HK-2 (cell line): ENCODE results near the gene CAMKMT.

Experiments
- DNase-seq: peaks from one replicate; pipeline ENCODE4 v3.0.0-alpha.2; 2018; ENCODE audit not compliant: unreplicated experiment

Gene CAMKMT

GRCh38 chr2:44741507-44741906 is 379.8 kb downstream of the CAMKMT start:
- no peak for DNase-seq

- no peak for DNase-seq
Observed at GRCh38 chr2:44742057-44742456, 380.3 kb downstream of the CAMKMT start.

GRCh38 chr2:44743473-44743872 is 381.7 kb downstream of the CAMKMT start:
- DNase-seq = no peak

- no peak for DNase-seq
Observed at GRCh38 chr2:44744961-44745892, 383.5 kb downstream of the CAMKMT start.

GRCh38 chr2:44745922-44746766 is 384.4 kb downstream of the CAMKMT start:
- DNase-seq = no peak

GRCh38 chr2:44746856-44747615 is 385.3 kb downstream of the CAMKMT start:
- no peak for DNase-seq

GRCh38 chr2:44747794-44748193 is 386.0 kb downstream of the CAMKMT start:
- no peak for DNase-seq

GRCh38 chr2:44751754-44752479 is 390.2 kb downstream of the CAMKMT start:
- no peak for DNase-seq

- DNase-seq = no peak
Observed at GRCh38 chr2:44752761-44753160, 391.0 kb downstream of the CAMKMT start.

GRCh38 chr2:44753552-44754285 is 392.0 kb downstream of the CAMKMT start:
- DNase-seq = no peak

- no peak for DNase-seq
Observed at GRCh38 chr2:44758591-44758990, 396.8 kb downstream of the CAMKMT start.

- DNase-seq = no peak
Observed at GRCh38 chr2:44759823-44760222, 398.1 kb downstream of the CAMKMT start.

GRCh38 chr2:44763275-44763782 is 401.6 kb downstream of the CAMKMT start:
- no peak for DNase-seq

GRCh38 chr2:44766220-44766619 is 404.5 kb downstream of the CAMKMT start:
- no peak for DNase-seq

GRCh38 chr2:44766777-44767176 is 405.0 kb downstream of the CAMKMT start:
- no peak for DNase-seq

- no peak for DNase-seq
Observed at GRCh38 chr2:44767691-44768090, 405.9 kb downstream of the CAMKMT start.

GRCh38 chr2:44768438-44769236 is 406.9 kb downstream of the CAMKMT start:
- no peak for DNase-seq

GRCh38 chr2:44769349-44770011 is 407.7 kb downstream of the CAMKMT start:
- no peak for DNase-seq
